ENCODE results near the gene CPNE5.
"Not testable (repeated sequence)": the region's sequence is repeated elsewhere in the genome, so short reads cannot be mapped to it uniquely, and the experiment has no call there.

The CPNE5 gene

DNA sequence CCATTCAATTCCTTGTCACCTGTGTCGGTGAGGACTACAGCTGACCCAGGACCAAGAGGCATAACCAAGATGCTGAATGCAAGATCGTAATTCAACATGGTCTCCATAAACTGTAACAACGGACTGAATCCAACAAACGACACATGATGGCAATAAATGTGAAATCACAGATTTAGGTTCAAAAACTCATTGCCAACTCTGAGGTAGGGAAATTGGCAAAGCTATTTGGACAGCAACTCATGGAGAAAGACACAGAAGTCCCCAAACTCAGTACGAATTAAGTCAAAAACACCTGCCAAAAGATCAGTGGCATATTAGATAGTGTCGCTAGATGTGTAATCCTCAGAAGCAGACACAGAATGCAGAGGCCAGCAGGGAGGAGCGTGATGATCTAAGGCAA, 25.0 kb downstream of the CPNE5 start:
- DNase-seq (ENCODE audit: low spot score) = no peak

DNA sequence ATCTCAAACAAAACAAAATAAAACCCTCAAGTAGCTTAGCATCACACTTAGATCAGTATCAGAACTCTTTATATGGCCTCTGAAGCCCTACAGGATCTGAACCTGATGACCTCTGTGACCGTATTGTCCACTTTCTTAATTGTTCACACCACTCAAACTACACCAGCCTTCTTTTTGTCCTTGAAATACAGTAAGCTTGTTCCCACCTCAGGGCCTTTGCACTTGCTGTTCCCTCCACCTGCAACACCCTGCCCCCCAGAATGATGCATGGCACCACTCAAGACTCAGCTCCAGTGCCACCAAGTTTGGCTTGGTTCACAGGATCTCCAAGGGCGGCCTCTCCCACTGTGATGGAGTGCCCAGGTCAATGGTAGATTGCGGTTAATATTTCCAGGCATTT, 25.7 kb downstream of the CPNE5 start:
- no peak for DNase-seq (ENCODE audit: low spot score)

DNA sequence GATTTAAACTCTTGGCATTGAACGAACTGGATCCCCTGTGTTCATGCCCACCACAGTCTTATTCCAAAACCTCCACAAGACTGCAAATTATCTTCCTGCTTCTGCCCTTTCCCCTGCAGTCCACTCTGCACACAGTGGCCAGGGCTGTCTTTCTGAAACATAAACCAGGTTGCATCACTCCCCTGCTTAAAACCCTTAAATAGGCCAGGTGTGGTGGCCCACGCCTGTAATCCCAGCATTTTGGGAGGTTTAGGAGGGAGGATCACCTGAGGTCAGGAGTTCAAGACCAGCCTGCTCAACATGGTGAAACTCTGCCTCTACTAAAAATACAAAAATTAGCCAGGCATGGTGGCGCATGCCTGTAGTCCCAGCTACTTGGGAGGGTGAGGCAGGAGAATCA, 26.2 kb downstream of the CPNE5 start:
- not testable (repeated sequence) for DNase-seq (ENCODE audit: low spot score)

DNA sequence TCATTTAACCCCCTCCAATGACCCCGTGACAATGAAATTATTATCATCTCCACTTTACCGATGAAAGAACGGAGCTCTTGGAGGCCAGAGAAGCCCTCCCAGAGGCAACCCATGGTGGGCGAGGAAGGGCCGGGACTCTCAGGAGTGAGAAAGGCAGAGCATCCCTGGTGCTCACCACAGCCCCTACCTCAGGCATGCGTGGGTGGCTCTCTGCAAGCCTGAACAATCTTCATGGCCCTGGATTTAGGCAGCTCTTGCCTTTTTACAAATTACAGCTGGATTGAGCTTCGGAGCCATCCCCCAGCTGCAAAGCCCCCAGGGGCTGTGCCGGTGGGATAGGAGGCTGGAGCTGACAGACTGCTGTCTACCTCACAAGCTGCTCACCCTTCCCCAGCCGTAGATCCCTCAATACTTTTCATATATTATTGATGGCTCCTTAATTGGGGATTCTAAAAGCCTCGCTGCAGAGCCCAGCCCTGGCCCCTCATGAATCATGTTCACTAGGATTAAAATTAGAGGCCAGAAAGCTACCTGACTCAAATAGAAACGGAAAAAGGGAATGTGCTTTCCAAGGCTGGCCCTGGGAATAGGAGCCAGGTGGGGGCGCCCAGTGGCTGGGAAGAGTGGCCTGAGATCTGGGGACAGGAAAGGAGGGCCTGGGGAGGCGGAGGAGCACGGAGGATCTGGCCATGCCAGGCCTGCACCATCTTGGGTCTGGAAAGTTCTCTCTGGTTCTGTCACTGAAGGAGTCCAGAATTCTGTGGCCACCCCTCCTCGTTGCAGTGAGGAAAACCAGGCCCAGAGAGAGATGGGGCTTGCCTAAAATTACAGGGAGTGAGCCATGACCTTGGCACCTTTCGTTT, 29.1 kb downstream of the CPNE5 start:
- DNase-seq (ENCODE audit: low spot score) = peak; percentile 62

DNA sequence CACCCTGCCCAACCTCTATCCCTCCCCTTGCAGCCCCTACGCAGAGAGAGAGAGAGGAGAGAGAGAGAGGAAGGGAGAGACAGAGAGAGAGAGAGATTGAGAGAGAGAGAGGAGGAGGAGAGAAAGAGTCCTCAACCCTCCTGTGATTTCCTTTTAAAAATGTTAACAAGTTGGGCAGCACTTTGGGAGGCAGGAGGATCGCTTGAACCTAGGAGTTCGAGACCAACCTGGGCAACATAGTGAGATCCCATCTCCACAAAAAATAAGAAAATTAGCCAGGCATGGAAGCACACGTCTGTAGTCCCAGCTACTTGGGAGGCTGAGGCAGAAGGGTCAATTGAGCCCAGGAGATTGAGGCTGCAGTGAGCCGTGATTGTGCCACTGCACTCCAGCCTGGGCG, 30.1 kb downstream of the CPNE5 start:
- DNase-seq (ENCODE audit: low spot score) = no peak

DNA sequence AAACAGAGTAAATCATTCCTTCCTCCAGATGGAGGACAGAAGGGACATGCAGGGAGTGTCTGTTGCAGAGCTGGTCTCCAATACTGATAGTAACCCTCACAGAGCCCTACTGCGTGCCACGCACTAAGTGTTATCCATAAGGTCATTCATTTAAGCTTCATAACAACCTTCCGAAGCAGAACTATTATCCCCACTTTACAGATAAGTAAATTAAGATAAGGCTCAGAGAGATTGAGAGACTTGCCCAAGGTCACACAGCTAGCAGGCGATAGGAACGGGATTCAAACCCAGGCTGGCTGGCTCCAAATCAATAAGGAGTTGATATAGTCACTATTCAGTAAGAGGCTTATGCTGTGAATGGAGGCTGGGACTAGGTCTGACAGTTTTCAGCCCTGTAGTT, 30.6 kb downstream of the CPNE5 start:
- DNase-seq (ENCODE audit: low spot score) = no peak

DNA sequence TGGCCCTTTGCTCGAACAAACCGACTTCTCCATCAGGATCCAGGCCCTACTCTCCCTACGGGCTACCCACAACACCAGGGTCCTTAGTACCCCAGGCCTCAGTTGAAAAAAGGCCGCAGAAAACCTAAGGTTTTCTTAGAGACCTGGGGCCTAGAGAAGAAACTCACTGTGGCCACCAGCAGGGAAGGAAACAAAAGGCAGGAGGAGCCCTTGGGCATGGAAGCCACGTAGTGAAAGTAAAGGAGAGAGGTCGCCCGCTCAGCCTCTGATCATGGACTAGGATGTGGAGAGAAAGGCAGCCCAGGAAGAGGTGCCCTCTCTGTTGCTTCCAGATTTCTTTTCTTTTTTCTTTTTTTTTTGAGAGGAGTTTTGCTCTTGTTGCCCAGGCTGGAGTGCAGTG, 31.5 kb downstream of the CPNE5 start:
- no peak for DNase-seq (ENCODE audit: low spot score)

DNA sequence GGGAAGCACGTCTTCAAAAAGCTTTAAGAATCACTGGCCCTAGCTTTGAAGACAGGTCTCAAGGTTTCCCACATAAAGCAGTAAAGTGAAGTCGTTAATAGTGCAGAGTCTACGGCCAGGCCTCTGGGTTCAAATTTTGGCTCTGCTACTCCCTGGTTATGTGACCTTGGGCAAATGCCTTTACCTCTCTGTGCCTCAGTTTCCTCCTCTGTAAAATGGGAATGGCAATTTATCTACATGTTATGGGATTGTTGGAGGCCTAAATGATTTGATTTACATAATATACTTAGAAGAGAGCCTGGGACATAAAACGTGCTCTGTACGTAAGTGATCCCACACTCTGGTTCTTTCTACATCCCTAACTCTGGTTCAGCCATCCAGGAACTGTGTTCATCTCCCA, 32.1 kb downstream of the CPNE5 start:
- DNase-seq (ENCODE audit: low spot score) = no peak

DNA sequence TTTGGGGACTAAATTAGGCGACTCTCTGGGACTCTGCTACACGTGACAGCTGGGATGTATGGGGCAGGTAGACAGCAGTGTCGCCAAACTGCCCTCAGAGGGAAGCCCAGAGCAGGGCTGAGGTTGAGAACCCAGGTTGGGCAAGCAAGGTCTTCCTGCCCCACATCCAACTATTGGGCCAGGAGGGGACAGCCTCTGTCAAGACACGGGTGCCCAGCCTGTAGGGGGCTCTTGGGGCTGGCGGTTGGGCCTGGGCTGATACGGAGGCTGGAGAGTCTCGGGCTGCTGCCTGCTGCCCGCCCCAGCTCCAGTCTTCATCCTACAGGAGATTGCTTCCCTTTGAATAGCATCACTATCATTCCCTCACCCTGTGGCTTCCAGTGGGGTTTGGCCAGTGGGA, 33.3 kb downstream of the CPNE5 start:
- peak; percentile 55 for DNase-seq (ENCODE audit: low spot score)

DNA sequence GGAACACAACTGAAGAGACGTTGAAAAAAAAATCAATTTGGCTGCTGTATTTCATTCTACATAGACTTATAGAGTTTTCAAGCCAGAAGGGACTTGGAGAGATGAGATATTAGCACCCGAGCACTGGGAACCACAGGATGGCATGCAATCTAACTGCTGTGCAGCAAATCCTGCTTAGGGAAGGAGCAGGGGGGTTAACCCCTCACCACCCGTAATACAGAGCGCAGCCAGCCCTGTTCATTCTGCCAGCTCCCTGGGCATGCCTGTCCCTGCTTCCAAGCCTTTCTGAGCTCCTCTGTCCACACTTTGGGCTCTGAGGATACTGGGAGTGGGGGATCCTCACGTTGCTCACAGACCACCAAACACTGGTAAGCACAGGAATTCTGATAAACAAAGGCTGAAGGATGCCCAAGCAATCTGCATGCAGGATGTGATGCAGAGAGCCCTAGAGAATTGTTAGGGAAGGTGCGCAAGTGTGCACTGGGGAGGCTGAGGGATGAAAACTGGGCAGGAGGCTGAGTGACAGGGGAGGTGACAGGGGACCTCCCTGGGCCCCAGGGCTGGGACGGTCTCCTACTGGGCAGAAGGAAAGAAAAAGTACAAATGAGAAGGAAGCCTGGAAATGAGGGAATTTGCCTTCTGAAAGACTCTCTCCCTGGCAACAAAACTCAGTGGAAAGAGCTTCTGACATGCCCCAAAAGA, 34.0 kb downstream of the CPNE5 start:
- no peak for DNase-seq (ENCODE audit: low spot score)

DNA sequence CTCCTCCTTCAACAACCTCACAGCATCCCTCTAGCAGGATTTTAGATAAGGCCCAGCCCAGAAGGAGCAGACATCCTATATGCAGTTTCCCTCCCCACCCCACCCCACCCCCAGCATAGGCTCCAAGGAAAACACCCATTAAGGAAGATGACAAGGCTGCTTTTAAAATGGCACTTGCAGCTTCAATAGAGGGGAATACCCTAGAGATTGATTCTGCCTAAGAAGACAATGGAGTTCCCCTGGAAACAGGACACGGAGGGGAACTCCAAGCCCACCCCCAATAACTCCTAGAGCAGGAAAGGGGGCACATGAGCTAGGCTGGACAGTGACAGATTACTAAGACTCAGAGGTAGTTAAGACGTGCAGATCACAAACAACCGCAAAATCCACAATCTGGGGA, 34.7 kb downstream of the CPNE5 start:
- no peak for DNase-seq (ENCODE audit: low spot score)

DNA sequence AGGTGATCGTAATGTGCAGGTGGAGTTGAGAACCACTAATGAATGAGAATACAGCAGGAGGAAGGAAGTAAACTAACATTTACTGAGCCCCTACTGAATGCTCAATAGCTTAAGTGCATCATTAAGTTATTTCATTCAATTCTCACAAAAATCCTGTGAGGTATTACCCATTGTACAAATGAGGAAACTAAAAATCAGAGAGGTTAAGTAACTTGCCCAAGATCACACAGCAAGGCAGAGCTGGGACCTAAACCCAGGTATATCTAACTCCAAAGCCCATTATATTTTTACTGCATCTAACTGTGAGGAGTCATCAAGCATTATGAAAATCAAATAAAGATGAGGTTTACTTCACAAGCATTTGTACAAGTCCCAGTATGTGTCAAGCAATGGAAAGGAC, 35.3 kb downstream of the CPNE5 start:
- DNase-seq (ENCODE audit: low spot score) = no peak

DNA sequence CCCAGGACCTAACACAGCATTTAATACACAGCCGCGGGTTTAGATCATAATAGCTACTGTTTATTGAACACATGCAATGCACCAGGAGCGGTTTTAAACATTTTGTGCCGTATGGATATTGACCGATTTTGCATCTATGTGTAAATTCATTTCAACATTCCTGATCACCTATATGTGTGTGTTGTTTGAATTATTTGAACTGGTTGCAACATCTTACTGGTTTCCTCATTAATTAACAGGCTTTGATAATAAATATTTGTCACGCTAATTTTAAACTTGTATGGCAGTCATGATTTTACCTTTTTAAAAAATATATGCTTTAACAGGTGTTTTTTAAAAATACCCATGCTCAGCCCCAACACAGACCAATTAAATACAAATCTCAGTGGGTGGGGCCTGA, 35.8 kb downstream of the CPNE5 start:
- no peak for DNase-seq (ENCODE audit: low spot score)

DNA sequence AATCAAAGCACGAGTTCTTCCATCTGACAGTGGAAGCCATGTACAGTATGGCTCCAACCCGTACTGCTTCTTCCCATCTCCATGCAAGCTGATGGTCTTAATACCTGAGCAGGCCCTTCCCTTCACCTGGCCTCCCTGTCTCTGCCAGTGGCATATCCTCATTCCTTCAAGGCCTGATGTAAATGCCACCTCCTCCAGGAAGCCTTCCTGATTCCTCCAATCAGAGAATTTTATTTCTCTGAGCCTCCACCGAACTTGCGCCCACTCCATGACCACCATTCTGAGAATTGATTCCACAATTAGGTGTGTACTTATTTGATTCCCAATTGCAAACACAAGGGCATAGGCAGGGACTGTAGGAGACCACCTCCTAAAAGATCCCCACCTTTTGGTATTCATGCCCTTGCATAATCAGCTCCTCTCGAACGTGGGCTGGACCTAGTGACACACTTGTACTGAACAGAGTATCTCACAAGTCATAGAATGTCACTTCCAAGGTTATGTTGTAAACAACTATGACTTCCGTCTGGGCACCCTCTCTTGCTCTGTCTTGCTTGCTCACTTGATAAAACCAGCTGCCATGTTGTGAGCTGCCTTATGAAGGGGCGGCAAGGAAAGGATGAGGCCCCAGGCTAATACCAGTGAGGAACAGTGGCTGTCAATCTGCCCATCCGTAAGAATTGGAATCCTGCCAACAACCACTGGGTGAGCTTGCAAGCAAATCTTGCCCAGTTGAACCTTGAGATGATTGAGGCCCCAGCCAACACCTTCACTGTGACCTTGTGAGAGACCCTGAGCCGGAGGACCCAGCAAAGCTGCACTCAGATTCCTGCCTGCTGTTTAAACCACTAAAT, 38.8 kb downstream of the CPNE5 start:
- DNase-seq (ENCODE audit: low spot score) = no peak

DNA sequence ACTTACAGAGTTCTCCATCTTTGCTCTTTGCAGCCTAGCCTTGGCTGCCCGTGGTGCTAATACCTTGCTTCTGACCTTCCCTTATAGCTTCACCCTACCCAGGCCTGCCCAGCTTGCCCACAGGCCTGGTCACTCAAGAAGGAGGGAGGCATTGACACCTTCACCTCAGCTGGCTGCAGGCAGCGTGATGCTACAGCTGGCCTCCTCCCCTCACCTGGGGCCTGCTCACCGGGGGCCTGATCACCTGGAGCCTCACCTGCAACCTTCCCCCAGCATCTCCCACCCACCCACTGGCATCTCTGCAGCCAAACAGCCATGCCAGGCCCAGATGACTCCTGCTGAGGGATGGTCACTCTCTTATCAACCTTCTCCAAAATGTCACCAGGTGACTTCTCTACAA, 40.4 kb downstream of the CPNE5 start:
- no peak for DNase-seq (ENCODE audit: low spot score)

DNA sequence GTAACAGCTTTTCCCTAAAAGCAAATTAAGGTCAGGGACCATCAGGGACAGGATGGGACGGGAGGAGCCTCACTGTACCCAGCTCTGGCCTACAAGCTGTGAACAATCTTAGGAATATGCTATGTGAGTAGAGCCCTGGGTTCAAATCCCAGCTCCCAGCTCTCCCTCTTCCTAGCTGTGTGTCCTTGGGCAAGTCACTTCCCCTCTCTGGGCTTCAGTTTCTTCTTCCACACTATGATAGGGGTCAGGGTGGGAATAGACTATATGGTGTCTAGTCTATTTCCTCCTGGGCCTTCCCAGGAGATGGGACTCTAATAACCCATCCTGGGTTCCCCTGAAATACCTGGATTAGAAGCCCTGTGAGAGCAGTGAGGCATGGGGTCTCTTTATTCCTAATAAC, 41.6 kb downstream of the CPNE5 start:
- DNase-seq (ENCODE audit: low spot score) = no peak

DNA sequence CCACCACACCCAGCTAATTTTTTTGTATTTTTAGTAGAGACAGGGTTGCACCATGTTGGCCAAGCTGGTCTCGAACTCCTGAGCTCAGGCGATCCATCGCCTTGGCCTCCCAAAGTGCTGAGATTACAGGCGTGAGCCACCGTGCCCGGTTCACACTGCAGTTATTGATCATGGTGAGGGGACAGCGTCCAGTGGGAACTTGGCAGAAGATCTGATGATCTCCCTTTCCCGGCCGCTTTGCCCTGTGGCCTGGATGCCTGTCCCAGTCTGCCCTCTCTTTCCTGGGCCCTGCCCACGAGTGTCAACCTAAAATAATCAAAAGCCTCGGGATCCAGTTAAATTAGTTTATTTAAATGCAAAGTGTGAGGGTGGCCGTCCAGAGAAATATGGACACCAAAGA, 42.2 kb downstream of the CPNE5 start:
- DNase-seq (ENCODE audit: low spot score) = no peak

DNA sequence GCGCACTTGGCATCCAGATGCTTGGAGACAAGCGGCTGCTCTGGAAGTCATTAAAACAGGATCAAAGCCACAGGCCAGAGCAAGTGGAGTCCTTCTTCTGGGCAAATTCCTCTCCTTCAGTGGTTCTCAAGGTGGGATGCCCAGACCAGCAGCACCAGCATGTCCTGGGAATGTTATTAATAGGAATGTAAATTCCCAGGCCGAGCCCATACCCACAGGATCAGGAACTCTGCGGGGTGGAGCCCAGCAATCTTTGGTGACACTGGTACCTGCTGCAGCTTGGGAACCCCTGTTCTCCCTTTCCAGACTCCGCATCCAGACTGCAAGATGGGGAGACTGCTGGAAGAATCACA, 44.6 kb downstream of the CPNE5 start:
- DNase-seq (ENCODE audit: low spot score) = no peak

DNA sequence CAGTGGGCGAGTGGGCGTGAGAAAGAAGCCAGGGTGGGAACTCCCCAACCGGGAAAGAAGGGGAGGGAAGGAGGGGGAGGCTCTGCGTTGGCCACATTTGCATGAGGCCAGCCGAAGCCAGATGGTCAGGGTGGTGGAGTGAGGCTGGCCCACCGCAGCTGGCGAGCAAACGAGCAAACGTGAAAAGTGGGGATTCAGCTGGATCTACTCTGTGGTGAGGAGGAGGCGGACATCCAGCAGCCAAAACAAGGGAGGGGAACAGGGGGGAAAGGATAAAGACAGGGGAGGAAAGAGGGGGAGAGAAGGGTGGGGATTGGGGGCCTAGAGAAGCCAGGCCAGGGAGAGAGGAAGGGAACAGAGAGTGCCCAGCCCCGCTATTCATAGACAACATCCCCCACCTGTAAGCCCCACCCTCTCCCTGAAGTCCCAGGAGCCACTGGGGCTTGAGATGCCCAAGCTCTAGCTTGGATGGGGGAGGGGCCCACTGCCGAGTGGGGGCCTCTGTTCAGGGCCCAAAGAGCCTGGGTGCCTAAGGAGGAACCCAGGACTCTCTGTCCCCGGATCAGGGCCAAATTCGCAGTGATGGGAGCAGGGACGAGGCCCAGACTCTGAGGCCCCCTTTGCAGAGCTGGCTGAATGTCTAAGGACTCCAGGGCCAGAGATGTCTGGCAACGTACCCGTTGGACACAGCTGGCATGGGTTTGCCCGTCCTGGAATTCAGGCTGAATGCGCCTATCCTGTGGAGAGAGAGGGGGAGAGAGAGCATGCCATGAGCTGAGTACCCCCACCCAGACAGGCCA, 45.1 kb downstream of the CPNE5 start:
- no peak for DNase-seq (ENCODE audit: low spot score)

DNA sequence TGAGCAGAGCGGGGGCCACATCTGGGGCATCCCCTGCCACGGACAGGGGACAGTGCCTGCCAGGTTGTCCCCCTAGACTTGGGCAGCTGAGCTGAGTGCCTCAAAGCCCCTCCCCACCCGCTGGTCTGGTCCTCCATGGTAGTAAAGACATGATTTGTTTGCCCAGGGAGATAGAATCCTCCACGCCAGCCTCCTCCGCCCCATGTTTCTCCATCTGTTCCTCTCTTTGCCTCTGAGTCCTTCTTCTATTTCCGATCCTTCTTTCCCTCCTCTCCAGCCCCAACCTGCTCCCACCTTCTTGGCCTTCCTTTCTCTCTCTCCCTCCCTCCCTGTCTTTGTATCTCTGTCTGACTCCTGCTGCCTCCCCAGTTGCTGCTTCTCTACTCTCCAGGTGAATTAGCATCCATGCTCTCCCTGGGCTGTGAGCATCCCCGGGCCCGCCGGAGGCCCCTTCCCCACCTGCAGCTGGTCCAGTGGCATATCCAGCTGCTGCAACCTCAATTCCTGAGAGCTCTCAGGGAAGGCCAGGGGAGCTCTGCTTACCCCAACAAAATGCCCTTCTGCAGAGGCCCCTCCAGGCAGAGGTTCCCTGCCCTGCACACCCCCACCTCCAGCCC, 45.8 kb downstream of the CPNE5 start:
- DNase-seq (ENCODE audit: low spot score) = peak; percentile 48

DNA sequence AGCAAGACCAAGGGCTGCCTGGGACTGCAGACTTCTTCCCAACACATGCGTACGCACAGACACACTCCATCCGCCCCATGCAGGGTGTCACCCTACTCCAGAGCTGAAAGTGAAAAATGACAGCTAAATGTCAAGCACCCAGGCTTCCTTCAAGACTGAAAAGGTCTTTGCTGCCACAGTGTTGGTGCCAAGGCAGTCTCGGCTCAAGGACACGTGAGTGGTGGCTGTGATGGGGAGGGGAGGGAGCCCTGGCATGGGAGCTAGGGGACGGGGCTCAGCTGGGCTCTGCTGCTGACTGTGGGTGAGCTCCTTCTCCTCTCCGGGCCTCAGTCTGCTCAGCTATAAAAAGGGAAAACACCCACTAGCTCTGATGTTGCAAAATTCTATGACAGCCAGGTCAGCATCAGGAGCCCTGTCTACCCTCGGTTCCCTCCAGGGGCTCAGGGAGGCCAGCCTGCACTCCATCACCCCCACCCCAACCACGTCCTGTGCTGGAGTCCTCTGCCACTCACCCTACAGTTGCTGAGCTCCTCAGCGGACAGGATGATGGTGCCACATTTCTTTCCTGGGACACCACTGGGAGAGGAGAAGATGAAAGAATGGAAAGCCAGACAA, 47.6 kb downstream of the CPNE5 start:
- DNase-seq (ENCODE audit: low spot score) = no peak

Data from iPS-NIHi11 (cell line).